DND-41 (cell line): ENCODE results near the gene MYG1.

Experiments
- CTCF ChIP-seq: IDR thresholded peaks from 2 replicates; pipeline ENCODE4 v1.5.1; 2012; ENCODE audit warnings: borderline replicate concordance, low read length, moderate library complexity, mild to moderate bottlenecking; ENCODE audit not compliant: poor library complexity, severe bottlenecking; ENCODE audit errors: extremely low read depth
- EZH2 ChIP-seq: IDR thresholded peaks from 3 replicates; pipeline ENCODE4 v1.6.1; 2012; ENCODE audit warnings: borderline replicate concordance, low read depth, mild to moderate bottlenecking, moderate library complexity, low read length, inconsistent platforms; ENCODE audit not compliant: severe bottlenecking

- no peak for TF ChIP-seq CTCF
- no peak for TF ChIP-seq EZH2
These were observed 7.3 kb downstream of the MYG1 start for GRCh38 chr12:53306826-53307225.
